BE2C (cell line): ENCODE measurements around the gene TFF3.

Experiments
- DNase-seq: peaks from one replicate; pipeline ENCODE4 v3.0.0-alpha.2; 2020
- H3K27me3 ChIP-seq: fragments of 250-450 bp; sonication (Bioruptor Pico); 2 replicates; pipeline ENCODE4 v1.5.1; 2020; ENCODE audit warnings: mild to moderate bottlenecking
- H3K36me3 ChIP-seq: fragments of 250-450 bp; sonication (Bioruptor Pico); 2 replicates; pipeline ENCODE4 v1.5.1; 2020; ENCODE audit warnings: mild to moderate bottlenecking
- H3K4me1 ChIP-seq: fragments of 250-450 bp; sonication (Bioruptor Pico); 2 replicates; pipeline ENCODE4 v1.5.1; 2020
- H3K4me3 ChIP-seq: 2 replicates; pipeline ENCODE4 v1.5.1; 2011; ENCODE audit warnings: low read depth, low read length
- H3K9me3 ChIP-seq: fragments of 250-450 bp; sonication (Bioruptor Pico); 2 replicates; pipeline ENCODE4 v1.5.1; 2020
- TF ChIP-seq, protein P1 (sequence below): IDR thresholded peaks from 2 replicates; pipeline ENCODE4 v1.5.1; 2012; ENCODE audit warnings: mild to moderate bottlenecking, low read depth, low read length

Gene TFF3

DNA sequence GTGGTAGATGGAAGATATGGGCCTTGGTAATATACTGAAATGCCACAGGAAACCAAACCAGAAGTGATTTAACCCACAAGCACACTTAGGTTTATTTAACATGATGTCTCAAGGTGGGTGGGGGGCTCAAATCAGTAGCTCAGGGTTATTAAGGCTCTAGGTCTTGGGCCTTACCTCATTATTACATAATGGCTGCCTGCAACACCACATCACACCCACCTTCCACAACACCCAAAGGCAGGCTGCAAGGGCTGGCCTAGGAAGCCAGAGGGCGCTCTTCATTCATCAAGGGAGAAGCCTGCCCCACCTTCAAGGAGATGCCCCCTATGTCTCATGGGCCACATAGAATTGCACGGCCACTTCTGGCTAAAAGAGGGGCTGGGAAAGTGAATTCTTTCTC is 45.1 kb upstream of the TFF3 start:
- no peak for DNase-seq
- TF ChIP-seq, protein P1, sequence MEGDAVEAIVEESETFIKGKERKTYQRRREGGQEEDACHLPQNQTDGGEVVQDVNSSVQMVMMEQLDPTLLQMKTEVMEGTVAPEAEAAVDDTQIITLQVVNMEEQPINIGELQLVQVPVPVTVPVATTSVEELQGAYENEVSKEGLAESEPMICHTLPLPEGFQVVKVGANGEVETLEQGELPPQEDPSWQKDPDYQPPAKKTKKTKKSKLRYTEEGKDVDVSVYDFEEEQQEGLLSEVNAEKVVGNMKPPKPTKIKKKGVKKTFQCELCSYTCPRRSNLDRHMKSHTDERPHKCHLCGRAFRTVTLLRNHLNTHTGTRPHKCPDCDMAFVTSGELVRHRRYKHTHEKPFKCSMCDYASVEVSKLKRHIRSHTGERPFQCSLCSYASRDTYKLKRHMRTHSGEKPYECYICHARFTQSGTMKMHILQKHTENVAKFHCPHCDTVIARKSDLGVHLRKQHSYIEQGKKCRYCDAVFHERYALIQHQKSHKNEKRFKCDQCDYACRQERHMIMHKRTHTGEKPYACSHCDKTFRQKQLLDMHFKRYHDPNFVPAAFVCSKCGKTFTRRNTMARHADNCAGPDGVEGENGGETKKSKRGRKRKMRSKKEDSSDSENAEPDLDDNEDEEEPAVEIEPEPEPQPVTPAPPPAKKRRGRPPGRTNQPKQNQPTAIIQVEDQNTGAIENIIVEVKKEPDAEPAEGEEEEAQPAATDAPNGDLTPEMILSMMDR: 0 out of 2 replicates have a peak, but pooled peaks have one; percentile 16
- H3K4me1 ChIP-seq: no peaks in the 10 kb centered on the region

DNA sequence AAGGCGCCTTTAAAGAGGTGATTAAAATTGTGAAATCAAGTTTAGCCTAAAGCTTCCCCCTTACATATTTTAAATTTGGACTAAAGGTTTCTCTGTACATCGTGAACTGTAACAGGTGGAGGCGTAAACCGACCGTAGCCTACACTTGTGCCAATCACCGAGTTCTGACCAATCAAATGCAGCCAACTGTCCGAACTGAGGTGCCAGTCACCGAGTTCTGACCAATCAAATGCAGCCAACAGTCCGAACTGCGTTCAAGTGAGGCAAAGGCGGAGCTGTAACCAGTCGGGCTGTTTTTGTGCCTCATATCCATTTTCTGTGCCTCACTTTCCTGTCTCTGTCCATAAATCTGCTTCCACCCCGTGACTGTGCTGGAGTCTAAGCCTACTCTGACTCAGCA is 43.7 kb upstream of the TFF3 start:
- TF ChIP-seq, protein P1: no peak
- DNase-seq: no peak
- H3K9me3 ChIP-seq: no peaks in the 10 kb centered on the region
- H3K4me1 ChIP-seq: no peaks in the 10 kb centered on the region
- no peaks in the 10 kb centered on the region for H3K36me3 ChIP-seq
- no peak overlapping the region for H3K4me3 ChIP-seq
- H3K27me3 ChIP-seq: peaks cover 23% of the 10 kb centered on the region

More for the DNA sequence above, 45.1 kb upstream of the TFF3 start:
- Histone ChIP-seq H3K36me3 (no peaks in the 10 kb centered on the region), H3K9me3 (no peaks in the 10 kb centered on the region), H3K4me3 (no peak overlapping the region), H3K27me3 (peaks cover 31% of the 10 kb centered on the region)

DNA sequence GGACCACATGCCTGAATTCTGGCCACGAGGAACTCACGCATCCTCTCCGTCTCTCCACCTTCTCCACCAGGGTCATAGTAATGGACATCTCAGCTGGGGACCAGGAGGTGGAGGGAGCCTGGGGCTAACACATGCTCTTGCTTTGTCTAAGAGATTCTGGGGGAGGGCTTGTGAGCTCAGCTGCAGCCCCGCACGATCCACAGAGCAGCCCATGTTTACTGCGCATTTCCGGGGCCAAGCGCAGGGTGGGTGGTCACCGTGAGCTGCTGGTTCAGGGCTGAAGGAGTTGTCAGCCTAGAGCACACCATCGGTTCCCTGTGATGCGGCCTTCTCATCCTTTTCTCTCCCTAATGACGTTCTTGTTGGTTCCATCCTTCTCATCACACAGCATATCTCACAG is 43.1 kb upstream of the TFF3 start:
- TF ChIP-seq, protein P1: no peak
- H3K4me1 ChIP-seq: no peaks in the 10 kb centered on the region
- no peak overlapping the region for H3K4me3 ChIP-seq
- H3K27me3 ChIP-seq: peaks cover 20% of the 10 kb centered on the region
- H3K9me3 ChIP-seq: no peaks in the 10 kb centered on the region
- H3K36me3 ChIP-seq: no peaks in the 10 kb centered on the region
- DNase-seq: no peak

GRCh38 chr21:42357307-42357706 is 42.1 kb upstream of the TFF3 start:
- peaks cover 11% of the 10 kb centered on the region for H3K27me3 ChIP-seq
- H3K4me1 ChIP-seq: no peaks in the 10 kb centered on the region
- no peaks in the 10 kb centered on the region for H3K9me3 ChIP-seq
- H3K36me3 ChIP-seq: no peaks in the 10 kb centered on the region
- no peak for DNase-seq
- no peak overlapping the region for H3K4me3 ChIP-seq
- TF ChIP-seq, protein P1: no peak

- H3K4me3 ChIP-seq: no peak overlapping the region
- no peaks in the 10 kb centered on the region for H3K36me3 ChIP-seq
- no peaks in the 10 kb centered on the region for H3K4me1 ChIP-seq
- TF ChIP-seq, protein P1: no peak
- no peaks in the 10 kb centered on the region for H3K9me3 ChIP-seq
- peaks cover 4% of the 10 kb centered on the region; the same call in 1 of the 2 replicates for H3K27me3 ChIP-seq
- no peak for DNase-seq
Measured at GRCh38 chr21:42356650-42357049, 41.4 kb upstream of the TFF3 start.

DNA sequence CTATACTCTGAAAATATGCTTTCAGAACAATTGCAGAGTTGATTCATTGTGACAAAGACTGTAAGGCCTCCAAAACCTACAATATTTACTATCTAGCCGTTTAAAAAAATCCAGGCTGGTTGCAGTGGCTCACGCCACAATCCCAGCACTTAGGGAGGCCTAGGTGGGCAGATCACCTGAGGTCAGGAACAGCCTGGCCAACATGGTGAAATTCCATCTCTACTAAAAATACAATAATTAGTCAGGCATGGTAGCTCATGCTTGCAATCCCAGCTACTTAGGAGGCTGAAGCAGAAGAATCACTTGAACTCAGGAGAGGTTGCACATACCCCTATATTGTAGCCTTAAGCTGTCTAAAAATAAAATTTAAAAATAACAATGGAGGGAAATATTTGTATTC is 40.8 kb upstream of the TFF3 start:
- Histone ChIP-seq H3K27me3 (no peaks in the 10 kb centered on the region), H3K36me3 (no peaks in the 10 kb centered on the region), H3K4me3 (no peak overlapping the region), H3K4me1 (no peaks in the 10 kb centered on the region), H3K9me3 (no peaks in the 10 kb centered on the region)
- TF ChIP-seq, protein P1: no peak
- no peak for DNase-seq
